K562 (cell line): ENCODE results near the gene CRTC3. TPM values are rescaled to one million over a fixed set of nuclear protein-coding genes. Genes with fewer than 3 reads are reported as not detected.

ENCODE experiments used
- ATAC-seq: fragments of 200-7000 bp; cut with Tn5 transposase; 3 replicates; pipeline ENCODE4 v1.9.1; 2020; ENCODE audit warnings: moderate library complexity
- BruUV-seq: library from RNA; stranded (reverse); fragments of 400-500 nt; replicated peaks from 2 replicates; lab custom pipeline; 2021; lab: Mats Ljungman, UMichigan
- CTCF ChIA-PET: fragments of 300-600 bp; formaldehyde crosslinking; extraction: SDS; loops from one replicate; lab custom pipeline; 2021; ENCODE audit warnings: low intra/inter-chr PET ratio; lab: Yijun Ruan, JAX
- POLR2A ChIA-PET: fragments of 300-600, 350-650 bp; sonication (Branson Sonifier 250); formaldehyde crosslinking; extraction: SDS; loops from one replicate; lab custom pipeline; 2021; ENCODE audit warnings: antibody characterized with exemption, inconsistent platforms; lab: Yijun Ruan, JAX
- DNase-seq, 4 experiments: peaks; one replicate each; pipeline versions ENCODE4 v3.0.0 to v3.0.0-alpha.2; 2011 to 2018; ENCODE audit warnings: low spot score in 3 of 4, mixed read lengths in 3 of 4; ENCODE audit errors: extremely low read depth in 1 of 4
- FAIRE-seq: peaks from 2 replicates; lab custom pipeline; 2011; peaks lifted over from hg19 to GRCh38; lab: Jason Lieb, UNC
- H2AFZ ChIP-seq: 2 replicates; pipeline ENCODE4 v1.6.0; 2011; ENCODE audit warnings: low read depth, low read length, control low read depth, inconsistent platforms
- H3K27ac ChIP-seq: fragments of 200-600 bp; 3 replicates; pipeline ENCODE4 v1.8.0; 2011; ENCODE audit warnings: low read depth, mild to moderate bottlenecking, control low read depth, inconsistent platforms, low read length, moderate library complexity, mixed read lengths; ENCODE audit errors: extremely low read depth
- H3K27me3 ChIP-seq, 2 experiments: fragments of 300-600 bp in 1 of 2; 2 replicates in 1 of 2; 3 replicates in 1 of 2; pipeline versions ENCODE4 v1.6.0 to v1.8.0; 2011; ENCODE audit warnings: inconsistent platforms in 2 of 2, low read length in 2 of 2, mild to moderate bottlenecking in 1 of 2, mixed read lengths in 1 of 2, moderate library complexity in 1 of 2; ENCODE audit not compliant: control insufficient read depth in 2 of 2, insufficient read depth in 2 of 2
- H3K36me3 ChIP-seq: fragments of 300-600 bp; 3 replicates; pipeline ENCODE4 v1.8.0; 2011; ENCODE audit warnings: mild to moderate bottlenecking, low read length, inconsistent platforms; ENCODE audit not compliant: control insufficient read depth, insufficient read depth
- H3K4me1 ChIP-seq, 2 experiments: fragments of 200-600 bp in 1 of 2; replicated peaks in 1 of 2; 2 replicates in 1 of 2; 3 replicates in 1 of 2; pipeline versions ENCODE4 v1.5.1 to v1.8.0; 2011; ENCODE audit warnings: inconsistent platforms in 2 of 2, low read length in 2 of 2, mild to moderate bottlenecking in 1 of 2, mixed read lengths in 1 of 2, moderate library complexity in 1 of 2; ENCODE audit not compliant: control insufficient read depth in 2 of 2, insufficient read depth in 2 of 2
- H3K4me2 ChIP-seq: 2 replicates; pipeline ENCODE4 v1.6.1; 2011; ENCODE audit warnings: low read length, control low read depth, inconsistent platforms, mixed read lengths; ENCODE audit not compliant: insufficient read depth
- H3K4me3 ChIP-seq: fragments of 200-600 bp; sonication (generic), shearing (Covaris generic); 2 replicates; pipeline ENCODE4 v1.5.1; 2016; ENCODE audit warnings: control low read depth, inconsistent platforms
- H3K79me2 ChIP-seq: fragments of 200-600 bp; 3 replicates; pipeline ENCODE4 v1.8.0; 2011; ENCODE audit warnings: low read length, inconsistent platforms; ENCODE audit not compliant: control insufficient read depth, insufficient read depth
- H3K9ac ChIP-seq, 2 experiments: 2 replicates each; pipeline versions ENCODE4 v1.6.0 to v1.6.1; 2011; ENCODE audit warnings: low read depth in 2 of 2, low read length in 2 of 2, control low read depth in 1 of 2, inconsistent platforms in 1 of 2, mild to moderate bottlenecking in 1 of 2, mixed read lengths in 1 of 2; ENCODE audit not compliant: insufficient read depth in 1 of 2
- H3K9me1 ChIP-seq: one replicate; pipeline ENCODE4 v1.6.0; 2011; ENCODE audit warnings: inconsistent platforms, mild to moderate bottlenecking, low read length, moderate library complexity; ENCODE audit not compliant: control insufficient read depth, insufficient read depth
- H3K9me3 ChIP-seq: replicated peaks from 2 replicates; pipeline ENCODE4 v1.5.1; 2011; ENCODE audit warnings: low read depth, low read length, inconsistent platforms; ENCODE audit not compliant: control insufficient read depth, insufficient read depth
- H4K20me1 ChIP-seq: replicated peaks from 2 replicates; pipeline ENCODE4 v1.6.1; 2011; ENCODE audit warnings: low read length, inconsistent platforms, mixed read lengths; ENCODE audit not compliant: control insufficient read depth, insufficient read depth
- CBX8 ChIP-seq: fragments of 200-600 bp; sonication (generic); IDR thresholded peaks from 2 replicates; pipeline ENCODE4 v1.6.1; 2012; ENCODE audit warnings: borderline replicate concordance, mixed run types, low read depth, mild to moderate bottlenecking, moderate library complexity, mixed read lengths, low read length, control low read depth, inconsistent platforms; ENCODE audit not compliant: poor library complexity, severe bottlenecking; ENCODE audit errors: extremely low read depth
- HLTF ChIP-seq: fragments of 450-650 bp; IDR thresholded peaks from 2 replicates; pipeline ENCODE4 v1.6.1; 2016
- HNRNPH1 ChIP-seq: fragments of 200-400 bp; formaldehyde crosslinking; optimal IDR thresholded peaks from 2 replicates; pipeline ENCODE3; 2017; ENCODE audit warnings: low read depth, mild to moderate bottlenecking, low read length, moderate library complexity
- MEIS2 ChIP-seq: fragments of 450-650 bp; IDR thresholded peaks from 2 replicates; pipeline ENCODE4 v1.6.1; 2014; ENCODE audit warnings: mild to moderate bottlenecking; ENCODE audit not compliant: partially characterized antibody
- STAT5B ChIP-seq: fragments of 250-450 bp; sonication (Bioruptor Pico); IDR thresholded peaks from 2 replicates; pipeline ENCODE4 v1.8.0; 2021; ENCODE audit warnings: mild to moderate bottlenecking, inconsistent platforms
- SUPT5H ChIP-seq: fragments of 450-650 bp; IDR thresholded peaks from 2 replicates; pipeline ENCODE4 v1.6.1; 2016
- ZNF146 ChIP-seq: IDR thresholded peaks from one replicate; pipeline ENCODE4 v1.6.1; 2018; ENCODE audit warnings: missing compliant biosample characterization; ENCODE audit not compliant: unreplicated experiment
- ZNF175 ChIP-seq: fragments of 200-800 bp; sonication (Bioruptor generic); IDR thresholded peaks from 2 replicates; pipeline ENCODE4 v1.6.1; 2016; ENCODE audit warnings: low read depth, mild to moderate bottlenecking, missing genetic modification characterization, missing compliant biosample characterization
- WGBS: fragments of 100-300 bp; shearing (Covaris generic); methylation state at CpG from one replicate; pipeline ENCODE4 v1.1.6; 2016; ENCODE audit warnings: low coverage, mixed read lengths; ENCODE audit not compliant: insufficient coverage; ENCODE audit errors: missing lambda C conversion rate; 5-methylcytosine and 5-hydroxymethylcytosine counted together
- in situ Hi-C: fragments of 300-500 bp; cut with MboI; formaldehyde crosslinking; loops from 4 replicates; pipeline ENCODE4 v1.15.0; 2018; ENCODE audit warnings: inconsistent platforms, mixed read lengths
- intact Hi-C: fragments of 100-400 bp; cut with micrococcal nuclease; formaldehyde crosslinking; loops from 2 replicates; pipeline ENCODE4 v1.14.2; 2022
- polyA plus RNA-seq, 8 experiments: library from polyadenylated mRNA; depleted of rRNA in 4 of 8; stranded (reverse) in 5 of 8; unstranded in 3 of 8; fragments of >200 nt; fragmentation: Nextera tagmentation in 2 of 8; fragmentation: Illumina TruSeq in 1 of 8; extraction: Ambion mirVana in 2 of 8; extraction: Trizol in 1 of 8; gene quantifications; 2 replicates each; pipeline versions ENCODE4 v1.2.1 to v1.2.3, GENCODE V29; 2011 to 2014; ENCODE audit warnings: inconsistent platforms in 1 of 8, missing spikeins in 1 of 8
- total RNA-seq, 7 experiments: library from RNA; depleted of rRNA in 6 of 7; stranded (reverse); fragments of >200 nt in 6 of 7; fragmentation: Illumina TruSeq in 2 of 7; extraction: Trizol in 2 of 7; gene quantifications; 2 replicates each; pipeline versions ENCODE4 v1.2.1 to v1.2.3, GENCODE V29; 2011 to 2021; ENCODE audit warnings: low replicate concordance in 1 of 7
- TF ChIP-seq, protein P1 (sequence below): fragments of 450-650 bp; IDR thresholded peaks from 2 replicates; pipeline ENCODE4 v1.6.1; 2016
- TF ChIP-seq, protein P2 (sequence below): IDR thresholded peaks from 2 replicates; pipeline ENCODE4 v1.6.1; 2011; ENCODE audit warnings: borderline replicate concordance, low read depth, mild to moderate bottlenecking, moderate library complexity, low read length; ENCODE audit not compliant: insufficient read depth, poor library complexity, severe bottlenecking

Gene CRTC3
- total and polyA plus RNA-seq, 9 of the 15 experiments (the other 6 are each of a cell fraction or from before 2014, with no cell fraction given) = 1.2 to 19.0 (median 11.6) TPM

DNA sequence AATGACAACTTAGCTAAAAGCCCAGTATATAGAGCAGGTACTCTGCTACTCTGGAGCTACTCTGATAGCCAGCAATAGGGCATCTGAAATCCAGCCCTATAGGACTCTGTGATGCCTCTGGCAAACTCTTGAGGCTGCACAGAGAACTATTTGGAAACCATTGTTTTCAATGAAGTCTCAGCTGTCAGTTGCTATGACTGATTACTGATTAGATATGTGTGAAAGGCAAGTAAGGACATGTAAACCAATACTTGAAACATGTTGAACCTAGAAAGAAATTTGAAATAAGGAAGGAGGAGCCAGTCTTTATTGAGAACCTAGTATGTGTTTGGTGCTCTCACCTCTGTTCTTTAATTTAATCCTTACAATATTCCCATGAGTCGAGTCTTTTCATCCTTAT, 40.2 kb upstream of the CRTC3 start (continued):
- TF ChIP-seq, protein P1, sequence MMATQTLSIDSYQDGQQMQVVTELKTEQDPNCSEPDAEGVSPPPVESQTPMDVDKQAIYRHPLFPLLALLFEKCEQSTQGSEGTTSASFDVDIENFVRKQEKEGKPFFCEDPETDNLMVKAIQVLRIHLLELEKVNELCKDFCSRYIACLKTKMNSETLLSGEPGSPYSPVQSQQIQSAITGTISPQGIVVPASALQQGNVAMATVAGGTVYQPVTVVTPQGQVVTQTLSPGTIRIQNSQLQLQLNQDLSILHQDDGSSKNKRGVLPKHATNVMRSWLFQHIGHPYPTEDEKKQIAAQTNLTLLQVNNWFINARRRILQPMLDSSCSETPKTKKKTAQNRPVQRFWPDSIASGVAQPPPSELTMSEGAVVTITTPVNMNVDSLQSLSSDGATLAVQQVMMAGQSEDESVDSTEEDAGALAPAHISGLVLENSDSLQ = peak; percentile 77

DNA sequence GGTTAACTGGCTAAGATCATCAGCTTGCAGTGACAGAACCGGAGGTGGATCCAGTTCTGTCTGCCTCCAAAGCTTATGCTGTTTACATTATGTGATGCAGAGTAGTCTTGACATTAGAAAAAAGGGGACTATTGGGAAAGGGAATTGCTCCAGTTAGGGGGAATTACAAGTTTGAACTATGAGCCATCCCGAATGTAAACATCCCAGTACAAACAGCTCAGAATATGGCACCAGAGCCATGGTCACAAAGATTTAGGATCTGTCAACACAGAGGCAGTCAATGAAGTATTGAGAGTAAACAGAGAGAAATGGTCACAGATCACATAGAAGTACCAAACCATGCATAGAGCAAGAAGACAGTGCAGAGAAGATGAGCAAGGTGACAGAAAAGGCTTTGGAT, 39.8 kb upstream of the CRTC3 start:
- H3K27me3 ChIP-seq = no peaks in the 10 kb centered on the region
- in situ Hi-C loops = loop anchor here (5.0 kb wide), 1 partner anchor 397 kb away; no protein-coding TSS in a partner anchor
- no peak overlapping the region for H2AFZ ChIP-seq
- no peaks in the 10 kb centered on the region for H4K20me1 ChIP-seq
- ChIA-PET POLR2A (interaction anchor here (0.6 kb wide), 1 partner anchor 109 kb away, joined by 3 read pairs; no protein-coding TSS in a partner anchor), CTCF (no interaction called here)
- no peak overlapping the region for H3K4me2 ChIP-seq
- no peak for DNase-seq
- 81% methylated on average over 2 of the region's 2 CpGs for WGBS
- FAIRE-seq = no peak
- no peak overlapping the region for H3K9ac ChIP-seq
- BruUV-seq = no TSS peak
- H3K4me3 ChIP-seq = no peak overlapping the region
- no peak overlapping the region for H3K27ac ChIP-seq
- H3K9me3 ChIP-seq = no peaks in the 10 kb centered on the region
- intact Hi-C loops = loop anchor here (10.0 kb wide), 1 partner anchor 205 kb away; no protein-coding TSS in a partner anchor
- TF ChIP-seq HLTF = no peak
- no peak for TF ChIP-seq ZNF146 (CRISPR knock-in tag)
- TF ChIP-seq CBX8 = no peak
- TF ChIP-seq ZNF175 (CRISPR knock-in tag) = no peak
- TF ChIP-seq, protein P2, sequence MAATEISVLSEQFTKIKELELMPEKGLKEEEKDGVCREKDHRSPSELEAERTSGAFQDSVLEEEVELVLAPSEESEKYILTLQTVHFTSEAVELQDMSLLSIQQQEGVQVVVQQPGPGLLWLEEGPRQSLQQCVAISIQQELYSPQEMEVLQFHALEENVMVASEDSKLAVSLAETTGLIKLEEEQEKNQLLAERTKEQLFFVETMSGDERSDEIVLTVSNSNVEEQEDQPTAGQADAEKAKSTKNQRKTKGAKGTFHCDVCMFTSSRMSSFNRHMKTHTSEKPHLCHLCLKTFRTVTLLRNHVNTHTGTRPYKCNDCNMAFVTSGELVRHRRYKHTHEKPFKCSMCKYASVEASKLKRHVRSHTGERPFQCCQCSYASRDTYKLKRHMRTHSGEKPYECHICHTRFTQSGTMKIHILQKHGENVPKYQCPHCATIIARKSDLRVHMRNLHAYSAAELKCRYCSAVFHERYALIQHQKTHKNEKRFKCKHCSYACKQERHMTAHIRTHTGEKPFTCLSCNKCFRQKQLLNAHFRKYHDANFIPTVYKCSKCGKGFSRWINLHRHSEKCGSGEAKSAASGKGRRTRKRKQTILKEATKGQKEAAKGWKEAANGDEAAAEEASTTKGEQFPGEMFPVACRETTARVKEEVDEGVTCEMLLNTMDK = no peak
- no peak for TF ChIP-seq SUPT5H
- TF ChIP-seq MEIS2 = no peak
- no peak for TF ChIP-seq STAT5B (CRISPR knock-in tag)
- TF ChIP-seq HNRNPH1 = no peak
- no peaks in the 10 kb centered on the region for H3K9me1 ChIP-seq
- H3K79me2 ChIP-seq = no peaks in the 10 kb centered on the region
- H3K4me1 ChIP-seq = peaks cover 0 to under 1% of the 10 kb centered on the region in 2 experiments; a peak in 1 of 5 replicates
- peaks cover 73% of the 10 kb centered on the region for H3K36me3 ChIP-seq
- ATAC-seq = no peak
